HFFc6 (cell line): ENCODE results near the gene SLC35F6. TPM values are rescaled to one million over a fixed set of nuclear protein-coding genes. Genes with fewer than 3 reads are reported as not detected.

ENCODE experiments used
- DNase-seq: peaks from one replicate; pipeline ENCODE4 v3.0.0-alpha.2; 2018
- H3K27ac Mint-ChIP-seq: 2 replicates; pipeline ENCODE4 v1.8.0; 2020; ENCODE audit warnings: mild to moderate bottlenecking, mixed read lengths
- H3K27me3 Mint-ChIP-seq: 2 replicates; pipeline ENCODE4 v1.8.0; 2021; ENCODE audit warnings: mild to moderate bottlenecking, moderate library complexity, mixed read lengths; ENCODE audit not compliant: insufficient read depth
- H3K36me3 Mint-ChIP-seq: 2 replicates; pipeline ENCODE4 v1.8.0; 2021; ENCODE audit warnings: low read depth, mixed read lengths
- H3K4me1 Mint-ChIP-seq: 2 replicates; pipeline ENCODE4 v1.8.0; 2020; ENCODE audit warnings: low read depth, mixed read lengths
- H3K4me3 Mint-ChIP-seq: 2 replicates; pipeline ENCODE4 v1.8.0; 2020; ENCODE audit warnings: mild to moderate bottlenecking, moderate library complexity, mixed read lengths
- H3K9me3 Mint-ChIP-seq: 2 replicates; pipeline ENCODE4 v1.8.0; 2020; ENCODE audit warnings: mild to moderate bottlenecking, mixed read lengths
- total RNA-seq, 6 experiments: library from RNA; stranded (reverse); fragmentation: NEBNext Ultra II Directional; extraction: Animal tissue kit (Norgen Biotek cat#: 25700); gene quantifications; 2 replicates in 1 of 6; 3 replicates in 5 of 6; pipeline ENCODE4 v1.2.3, GENCODE V29; 2021
- TF ChIP-seq, protein P1 (sequence below): fragments of 200-600 bp; sonication (generic); IDR thresholded peaks from 2 replicates; pipeline ENCODE4 v1.5.0; 2021; ENCODE audit warnings: antibody characterized with exemption, mild to moderate bottlenecking

The SLC35F6 gene
- total RNA-seq, 6 experiments from 2014 or later = 34.1 to 44.5 (median 38.7) TPM

DNA sequence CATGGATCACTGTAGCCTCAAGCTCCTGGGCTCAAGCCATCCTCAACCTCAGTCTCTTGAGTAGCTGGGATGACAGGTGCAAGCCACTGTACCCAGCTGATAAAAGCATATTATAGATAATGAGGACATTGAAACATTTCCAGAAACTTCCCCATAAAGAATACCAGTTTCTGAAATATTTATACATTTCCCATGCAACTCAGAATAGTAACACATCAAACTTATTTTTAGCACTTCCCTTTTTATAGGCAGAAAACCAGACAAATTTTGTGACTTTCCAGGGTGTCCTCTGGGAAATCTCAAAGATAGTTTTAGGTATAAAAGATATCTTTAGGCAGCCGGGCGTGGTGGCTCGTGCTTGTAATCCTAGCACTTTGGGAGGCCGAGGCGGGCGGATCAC, 58.8 kb downstream of the SLC35F6 start:
- DNase-seq = no peak
- TF ChIP-seq, protein P1, sequence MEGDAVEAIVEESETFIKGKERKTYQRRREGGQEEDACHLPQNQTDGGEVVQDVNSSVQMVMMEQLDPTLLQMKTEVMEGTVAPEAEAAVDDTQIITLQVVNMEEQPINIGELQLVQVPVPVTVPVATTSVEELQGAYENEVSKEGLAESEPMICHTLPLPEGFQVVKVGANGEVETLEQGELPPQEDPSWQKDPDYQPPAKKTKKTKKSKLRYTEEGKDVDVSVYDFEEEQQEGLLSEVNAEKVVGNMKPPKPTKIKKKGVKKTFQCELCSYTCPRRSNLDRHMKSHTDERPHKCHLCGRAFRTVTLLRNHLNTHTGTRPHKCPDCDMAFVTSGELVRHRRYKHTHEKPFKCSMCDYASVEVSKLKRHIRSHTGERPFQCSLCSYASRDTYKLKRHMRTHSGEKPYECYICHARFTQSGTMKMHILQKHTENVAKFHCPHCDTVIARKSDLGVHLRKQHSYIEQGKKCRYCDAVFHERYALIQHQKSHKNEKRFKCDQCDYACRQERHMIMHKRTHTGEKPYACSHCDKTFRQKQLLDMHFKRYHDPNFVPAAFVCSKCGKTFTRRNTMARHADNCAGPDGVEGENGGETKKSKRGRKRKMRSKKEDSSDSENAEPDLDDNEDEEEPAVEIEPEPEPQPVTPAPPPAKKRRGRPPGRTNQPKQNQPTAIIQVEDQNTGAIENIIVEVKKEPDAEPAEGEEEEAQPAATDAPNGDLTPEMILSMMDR = no peak
- no peaks in the 10 kb centered on the region for H3K9me3 Mint-ChIP-seq
- no peak overlapping the region for H3K4me3 Mint-ChIP-seq
- H3K27me3 Mint-ChIP-seq = peaks cover 12% of the 10 kb centered on the region
- no peaks in the 10 kb centered on the region for H3K36me3 Mint-ChIP-seq
- H3K4me1 Mint-ChIP-seq = no peaks in the 10 kb centered on the region
- no peak overlapping the region for H3K27ac Mint-ChIP-seq

Other genes with a start within 250 kb of the SLC35F6 start
- gene CIB4, start 122.9 kb upstream of the SLC35F6 start, total RNA-seq = not detected
- not detected for gene KCNK3, start 71.6 kb upstream of the SLC35F6 start, total RNA-seq
- 10 to 100 TPM in 5 of 6 experiments, 1 to 10 TPM in 1; 8.7 to 20.4 (median 17.5) TPM for gene CENPA, start 21.8 kb downstream of the SLC35F6 start, total RNA-seq
- gene DPYSL5, start 83.8 kb downstream of the SLC35F6 start, total RNA-seq = not detected
- gene MAPRE3, start 206.4 kb downstream of the SLC35F6 start, total RNA-seq = 10 to 100 TPM; 17.0 to 20.4 (median 17.7) TPM